ENCODE results near the gene ZSCAN10. TPM values are rescaled to one million over a fixed set of nuclear protein-coding genes. Genes with fewer than 3 reads are reported as not detected.

Gene ZSCAN10
- total RNA-seq, 1 experiment from 2014 or later = 207 TPM

DNA sequence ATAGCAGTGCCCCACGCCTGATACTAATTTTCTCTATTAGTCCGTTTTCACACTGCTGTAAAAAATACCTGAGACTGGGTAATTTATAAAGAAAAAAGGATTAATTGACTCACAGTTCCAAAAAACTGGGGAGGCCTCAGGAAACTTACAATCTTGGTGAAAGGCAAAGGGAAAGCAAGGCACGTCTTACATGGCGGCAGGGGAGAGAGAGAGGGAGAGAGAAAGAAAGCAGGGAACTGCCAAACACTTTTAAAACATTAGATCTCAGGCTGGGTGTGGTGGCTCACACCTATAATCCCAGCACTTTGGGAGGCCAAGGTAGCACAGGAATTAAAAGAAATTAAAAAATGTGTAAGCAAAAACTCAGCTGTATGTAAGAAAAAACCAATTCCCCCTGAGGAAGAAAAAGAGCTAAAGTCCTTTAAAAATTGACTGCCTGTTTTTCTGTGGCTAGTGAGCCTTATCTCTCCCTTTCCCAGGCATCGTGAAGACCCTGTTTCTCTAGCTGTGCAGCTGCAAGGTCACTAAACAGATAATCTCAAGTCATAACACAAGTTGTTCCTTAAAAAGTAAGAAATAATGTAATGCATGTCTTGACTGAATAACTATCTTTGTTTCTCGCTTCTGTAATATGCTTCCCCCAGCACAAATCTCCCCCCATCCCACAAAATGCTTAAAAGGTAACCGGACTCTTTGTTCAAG is 14.0 kb downstream of the ZSCAN10 start:
- Histone ChIP-seq H3K9me3 (ENCODE audit: control insufficient read depth, low read depth, low read length) (no peaks in the 10 kb centered on the region), H2BK15ac (ENCODE audit: low read depth, low read length) (no peak overlapping the region), H3K23ac (ENCODE audit: insufficient read length, low read depth, low read length) (no peak overlapping the region), H3K79me1 (ENCODE audit: insufficient read depth, low read depth, low read length, poor library complexity, severe bottlenecking) (no peaks in the 10 kb centered on the region), H4K8ac (replicated peaks; ENCODE audit: insufficient read length, low read depth, low read length) (no peak overlapping the region), H3K27me3 (ENCODE audit: insufficient read depth, low read length) (no peaks in the 10 kb centered on the region), H3K4ac (ENCODE audit: low read depth, low read length) (no peak overlapping the region), H3K18ac (ENCODE audit: insufficient read length, low read depth, low read length) (no peak overlapping the region), H2BK5ac (ENCODE audit: insufficient read length, low read length) (no peak overlapping the region), H2BK120ac (ENCODE audit: low read depth, low read length, poor library complexity, severe bottlenecking) (no peak overlapping the region), H3K14ac (ENCODE audit: insufficient read depth, low read length) (no peak overlapping the region), H3K4me1 (ENCODE audit: insufficient read depth, low read length) (no peaks in the 10 kb centered on the region), H2AFZ (ENCODE audit: low read length) (no peak overlapping the region), H3K23me2 (ENCODE audit: insufficient read length, low read depth, low read length, poor library complexity, severe bottlenecking) (no peaks in the 10 kb centered on the region), H3K27ac (ENCODE audit: insufficient read length, low read depth, low read length) (no peak overlapping the region), H3K79me2 (ENCODE audit: insufficient read depth, low read length) (no peaks in the 10 kb centered on the region), H2BK20ac (ENCODE audit: low read depth, low read length, poor library complexity, severe bottlenecking) (no peak overlapping the region), H3T11ph (ENCODE audit: low read length) (no peak overlapping the region), H3K4me2 (ENCODE audit: insufficient read depth, insufficient read length, low read length) (no peak overlapping the region), H4K91ac (ENCODE audit: insufficient read length, low read depth, low read length) (no peak overlapping the region), H4K5ac (ENCODE audit: insufficient read length, low read depth, low read length) (no peak overlapping the region), H3K9ac (ENCODE audit: extremely low read depth, insufficient read length, low read length) (no peak overlapping the region), H2BK12ac (ENCODE audit: insufficient read length, low read depth, low read length) (no peak overlapping the region), H3K56ac (ENCODE audit: insufficient read length, low read depth, low read length) (no peak overlapping the region), H4K20me1 (ENCODE audit: control insufficient read depth, insufficient read depth, insufficient read length) (no peaks in the 10 kb centered on the region), H2AK5ac (ENCODE audit: insufficient read length, low read length) (no peak overlapping the region)
- TF ChIP-seq, protein P1, sequence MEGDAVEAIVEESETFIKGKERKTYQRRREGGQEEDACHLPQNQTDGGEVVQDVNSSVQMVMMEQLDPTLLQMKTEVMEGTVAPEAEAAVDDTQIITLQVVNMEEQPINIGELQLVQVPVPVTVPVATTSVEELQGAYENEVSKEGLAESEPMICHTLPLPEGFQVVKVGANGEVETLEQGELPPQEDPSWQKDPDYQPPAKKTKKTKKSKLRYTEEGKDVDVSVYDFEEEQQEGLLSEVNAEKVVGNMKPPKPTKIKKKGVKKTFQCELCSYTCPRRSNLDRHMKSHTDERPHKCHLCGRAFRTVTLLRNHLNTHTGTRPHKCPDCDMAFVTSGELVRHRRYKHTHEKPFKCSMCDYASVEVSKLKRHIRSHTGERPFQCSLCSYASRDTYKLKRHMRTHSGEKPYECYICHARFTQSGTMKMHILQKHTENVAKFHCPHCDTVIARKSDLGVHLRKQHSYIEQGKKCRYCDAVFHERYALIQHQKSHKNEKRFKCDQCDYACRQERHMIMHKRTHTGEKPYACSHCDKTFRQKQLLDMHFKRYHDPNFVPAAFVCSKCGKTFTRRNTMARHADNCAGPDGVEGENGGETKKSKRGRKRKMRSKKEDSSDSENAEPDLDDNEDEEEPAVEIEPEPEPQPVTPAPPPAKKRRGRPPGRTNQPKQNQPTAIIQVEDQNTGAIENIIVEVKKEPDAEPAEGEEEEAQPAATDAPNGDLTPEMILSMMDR (conservative IDR thresholded peaks at IDR 0.05) = no peak
- no peak for DNase-seq
- Mint-ChIP-seq H3K27ac (no peak overlapping the region), H3K9me3 (no peaks in the 10 kb centered on the region), H3K4me3 (no peak overlapping the region), H3K27me3 (ENCODE audit: low read depth) (peaks cover 4% of the 10 kb centered on the region; the same call in 1 of the 2 replicates), H3K36me3 (ENCODE audit: insufficient read depth in 1 of 3, low read depth in 3 of 3) (peaks cover 13 to 51% (median 14%) of the 10 kb centered on the region in 3 experiments; a peak in 6 of 7 replicates), H3K4me1 (peaks cover 10 to 17% of the 10 kb centered on the region in 2 experiments)
- WGBS (ENCODE audit: extremely low coverage, insufficient read length, low lambda C conversion rate) = no CpG with 5 or more reads among the region's 7 CpGs

Measured in H9 (cell line).